GM12873 (cell line): ENCODE results near the gene XPNPEP2.

ENCODE experiments used
- CTCF ChIP-seq: IDR thresholded peaks from 2 replicates; pipeline ENCODE4 v1.5.1; 2012; ENCODE audit warnings: low read depth, mild to moderate bottlenecking, moderate library complexity, low read length, control low read depth; ENCODE audit not compliant: insufficient read depth; ENCODE audit errors: missing control alignments

XPNPEP2 gene

GRCh38 chrX:129804806-129805205, 66.0 kb downstream of the XPNPEP2 start:
- no peak for TF ChIP-seq CTCF

GRCh38 chrX:129808158-129808828, 69.5 kb downstream of the XPNPEP2 start:
- TF ChIP-seq CTCF: no peak

GRCh38 chrX:129808829-129809796, 70.3 kb downstream of the XPNPEP2 start:
- no peak for TF ChIP-seq CTCF

GRCh38 chrX:129813662-129814368, 75.0 kb downstream of the XPNPEP2 start:
- TF ChIP-seq CTCF: no peak

GRCh38 chrX:129818123-129818522, 79.3 kb downstream of the XPNPEP2 start:
- no peak for TF ChIP-seq CTCF
